Urinary bladder (tissue), 4 donors: ENCODE data around the gene MUC21. TPM values are rescaled to one million over a fixed set of nuclear protein-coding genes. Genes with fewer than 3 reads are reported as not detected.
A peak's percentile ranks its signal among the peaks of the same experiment; 100 is the strongest.
"Not testable (repeated sequence)": the region's sequence is repeated elsewhere in the genome, so short reads cannot be mapped to it uniquely, and the experiment has no call there.

Experiments used
- DNase-seq: peaks from one replicate; pipeline ENCODE4 v3.0.0-alpha.2; 2015; ENCODE audit errors: extremely low spot score
- H3K27ac ChIP-seq: one replicate; pipeline ENCODE4 v1.5.1; 2013; ENCODE audit warnings: low read depth, mild to moderate bottlenecking, moderate library complexity
- H3K36me3 ChIP-seq: one replicate; pipeline ENCODE4 v1.6.1; 2013; ENCODE audit warnings: mild to moderate bottlenecking, moderate library complexity; ENCODE audit not compliant: insufficient read depth
- H3K4me1 ChIP-seq: one replicate; pipeline ENCODE4 v1.6.1; 2013; ENCODE audit warnings: mild to moderate bottlenecking, moderate library complexity; ENCODE audit not compliant: insufficient read depth
- H3K4me3 ChIP-seq: one replicate; pipeline ENCODE4 v1.5.1; 2013; ENCODE audit warnings: low read depth, low read length
- WGBS: extraction: QIAGEN DNeasy Blood & Tissue Kit; methylation state at CpG from one replicate; pipeline ENCODE4 v1.1.7; 2013; 5-methylcytosine and 5-hydroxymethylcytosine counted together
- polyA plus RNA-seq: library from polyadenylated mRNA; stranded (reverse); fragments of 200-250 nt; gene quantifications from one replicate; pipeline ENCODE4 v1.2.3, GENCODE V29; 2013
- total RNA-seq: library from RNA; depleted of rRNA; stranded (reverse); fragments of >200 nt; gene quantifications from one replicate; pipeline ENCODE4 v1.2.3, GENCODE V29; 2014
- donor health status: healthy with polysubstance abuse.
- donor health status: healthy.

MUC21 gene
- total and polyA plus RNA-seq, 2 donors = not detected

GRCh38 chr6:30955367-30956042, 28.0 kb upstream of the MUC21 start:
- Histone ChIP-seq H3K4me1 (no peaks in the 10 kb centered on the region), H3K27ac (no peak overlapping the region), H3K4me3 (peak overlapping the region; percentile 35), H3K36me3 (no peaks in the 10 kb centered on the region)
- DNase-seq = no peak
- WGBS = 10% methylated on average over 46 of the region's 46 CpGs

GRCh38 chr6:30957716-30958115, 25.8 kb upstream of the MUC21 start:
- WGBS = 62% methylated on average over 2 of the region's 2 CpGs
- Histone ChIP-seq H3K36me3 (no peaks in the 10 kb centered on the region), H3K27ac (no peak overlapping the region), H3K4me3 (no peak overlapping the region), H3K4me1 (no peaks in the 10 kb centered on the region)
- no peak for DNase-seq

DNA sequence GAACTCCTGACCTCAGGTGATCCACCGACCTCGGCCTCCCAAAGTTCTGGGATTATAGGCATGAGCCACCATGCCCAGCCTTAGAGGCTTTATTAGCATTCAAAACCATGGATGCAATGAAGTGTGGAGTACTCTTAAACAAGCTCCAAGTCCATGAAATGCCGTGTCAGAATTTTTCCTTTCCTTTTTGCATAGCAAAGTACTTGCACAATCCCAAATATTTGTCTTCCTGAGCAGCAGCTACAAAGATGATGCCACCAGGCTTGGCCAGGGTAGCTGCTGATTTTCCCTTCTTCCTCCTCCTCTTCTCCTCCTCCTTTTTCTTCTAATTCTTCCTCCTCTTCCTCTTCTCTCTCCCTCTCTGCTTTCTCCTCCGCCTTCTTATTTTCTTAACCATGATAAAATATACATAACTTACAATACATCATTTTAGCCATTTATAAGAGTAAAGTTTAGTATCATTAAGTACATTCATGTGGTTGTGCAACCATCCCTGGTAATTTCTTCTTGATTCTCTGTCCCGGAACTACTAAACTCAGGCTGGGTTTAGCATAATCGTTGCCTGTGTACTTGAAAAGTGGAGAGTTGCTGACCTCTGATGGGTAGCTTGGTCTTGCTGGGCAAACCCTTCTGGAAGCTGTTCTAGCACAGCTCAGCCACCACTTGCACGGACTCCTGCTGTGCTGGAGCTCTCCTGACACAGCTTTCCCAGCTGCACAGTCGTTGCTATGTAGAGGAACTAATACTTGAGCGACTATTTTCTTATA, 22.4 kb upstream of the MUC21 start:
- WGBS = 78% methylated on average over 9 of the region's 9 CpGs
- H3K36me3 ChIP-seq = no peaks in the 10 kb centered on the region
- no peak for DNase-seq
- H3K27ac ChIP-seq = no peak overlapping the region
- no peak overlapping the region for H3K4me3 ChIP-seq
- H3K4me1 ChIP-seq = no peaks in the 10 kb centered on the region

DNA sequence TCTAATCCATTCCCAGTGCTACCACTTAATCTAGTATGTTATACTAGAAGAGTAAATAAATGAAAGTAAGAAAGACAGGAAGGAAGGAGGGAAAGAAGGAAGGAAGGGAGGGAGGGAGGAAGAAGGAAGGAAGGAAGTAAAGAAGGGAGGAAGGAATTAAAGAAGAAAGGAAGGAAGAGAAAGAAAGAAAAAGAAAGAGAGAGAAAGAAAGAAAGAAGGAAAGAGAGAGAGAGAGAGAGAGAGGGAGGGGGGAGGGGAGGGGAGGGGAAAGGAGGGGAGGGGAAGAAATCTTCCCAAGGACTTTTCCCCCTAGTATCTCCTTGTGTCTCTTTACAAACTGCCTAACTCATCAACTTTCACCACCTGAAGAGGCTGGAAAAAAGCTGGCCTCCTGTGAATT, 20.8 kb upstream of the MUC21 start:
- no peaks in the 10 kb centered on the region for H3K36me3 ChIP-seq
- H3K27ac ChIP-seq = no peak overlapping the region
- no peak for DNase-seq
- H3K4me1 ChIP-seq = no peaks in the 10 kb centered on the region
- no peak overlapping the region for H3K4me3 ChIP-seq

GRCh38 chr6:30963641-30964040, 19.9 kb upstream of the MUC21 start:
- 74% methylated on average over 6 of the region's 6 CpGs for WGBS
- DNase-seq = no peak
- Histone ChIP-seq H3K27ac (no peak overlapping the region), H3K4me3 (no peak overlapping the region), H3K36me3 (no peaks in the 10 kb centered on the region), H3K4me1 (no peaks in the 10 kb centered on the region)

DNA sequence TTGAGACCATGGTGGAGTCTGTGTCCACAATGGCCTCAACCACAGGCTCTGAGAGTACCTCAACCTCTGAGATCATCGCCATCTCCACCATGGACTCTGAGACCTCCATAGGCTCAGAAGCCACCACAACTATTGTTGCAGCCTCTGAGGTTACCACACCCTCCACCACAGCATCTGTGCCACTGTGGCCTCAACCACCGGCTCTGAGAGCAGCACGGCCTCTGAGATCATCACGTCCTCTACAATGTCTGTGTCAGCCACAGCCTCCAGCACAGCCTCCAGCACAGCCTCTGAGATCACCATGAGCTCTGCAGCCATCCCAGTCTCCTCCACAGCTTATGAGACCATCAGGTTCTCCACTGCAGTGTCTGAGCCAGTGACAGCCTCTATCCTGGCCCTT, 19.4 kb upstream of the MUC21 start:
- no peak for DNase-seq
- Histone ChIP-seq H3K27ac (no peak overlapping the region), H3K36me3 (no peaks in the 10 kb centered on the region), H3K4me3 (no peak overlapping the region), H3K4me1 (no peaks in the 10 kb centered on the region)
- WGBS = 83% methylated on average over 4 of the region's 4 CpGs

- no peaks in the 10 kb centered on the region for H3K36me3 ChIP-seq
- no peaks in the 10 kb centered on the region for H3K4me1 ChIP-seq
- 75% methylated on average over 5 of the region's 5 CpGs for WGBS
- DNase-seq = no peak
- H3K27ac ChIP-seq = no peak overlapping the region
- no peak overlapping the region for H3K4me3 ChIP-seq
These were observed 18.3 kb upstream of the MUC21 start for GRCh38 chr6:30965140-30965601.

- H3K4me1 ChIP-seq = no peaks in the 10 kb centered on the region
- DNase-seq = no peak
- H3K36me3 ChIP-seq = no peaks in the 10 kb centered on the region
- H3K4me3 ChIP-seq = no peak overlapping the region
- WGBS = 60% methylated on average over 3 of the region's 3 CpGs
- no peak overlapping the region for H3K27ac ChIP-seq
These were observed 17.4 kb upstream of the MUC21 start for GRCh38 chr6:30966154-30966553.

GRCh38 chr6:30969171-30969570, 14.3 kb upstream of the MUC21 start:
- DNase-seq, H3K4me3 ChIP-seq, H3K36me3 ChIP-seq, H3K4me1 ChIP-seq, H3K27ac ChIP-seq: not testable (repeated sequence)
- 93% methylated on average over 6 of the region's 6 CpGs for WGBS

- Histone ChIP-seq H3K4me1 (no peaks in the 10 kb centered on the region), H3K4me3 (no peak overlapping the region), H3K36me3 (no peaks in the 10 kb centered on the region), H3K27ac (no peak overlapping the region)
- 81% methylated on average over 5 of the region's 5 CpGs for WGBS
- no peak for DNase-seq
These were observed 12.6 kb upstream of the MUC21 start for GRCh38 chr6:30970946-30971345.

GRCh38 chr6:30972816-30973215, 10.7 kb upstream of the MUC21 start:
- Histone ChIP-seq H3K4me3 (no peak overlapping the region), H3K27ac (no peak overlapping the region), H3K36me3 (no peaks in the 10 kb centered on the region), H3K4me1 (no peaks in the 10 kb centered on the region)
- WGBS = 88% methylated on average over 4 of the region's 4 CpGs
- no peak for DNase-seq

- Histone ChIP-seq H3K36me3 (no peaks in the 10 kb centered on the region), H3K27ac (no peak overlapping the region), H3K4me1 (no peaks in the 10 kb centered on the region), H3K4me3 (no peak overlapping the region)
- no peak for DNase-seq
- 72% methylated on average over 4 of the region's 4 CpGs for WGBS
These were observed 8.8 kb upstream of the MUC21 start for GRCh38 chr6:30974490-30975252.

GRCh38 chr6:30979141-30979540, 4.4 kb upstream of the MUC21 start:
- Histone ChIP-seq H3K4me3 (no peak overlapping the region), H3K4me1 (no peaks in the 10 kb centered on the region), H3K36me3 (no peaks in the 10 kb centered on the region), H3K27ac (no peak overlapping the region)
- WGBS = 12% methylated on average over 1 of the region's 1 CpG
- peak; percentile 13 for DNase-seq

DNA sequence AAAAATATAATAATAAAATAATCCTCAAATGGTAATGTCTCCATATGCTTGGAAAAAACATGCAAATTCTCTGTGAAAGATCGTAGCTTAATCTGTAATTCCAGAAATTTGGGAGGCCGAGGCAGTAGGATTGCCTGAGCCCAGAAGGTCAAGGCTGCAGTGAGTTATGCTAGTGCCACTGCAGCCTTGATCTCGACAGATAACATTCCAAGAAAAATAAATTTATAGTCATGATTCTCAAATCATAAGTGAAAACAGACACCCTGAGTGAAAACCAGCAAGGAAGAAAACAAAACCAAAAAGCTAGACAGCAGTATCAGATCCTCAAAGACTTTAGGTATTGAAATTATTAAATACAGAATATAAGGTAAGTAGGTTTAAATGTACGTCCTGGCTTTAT, 3.8 kb upstream of the MUC21 start:
- no peaks in the 10 kb centered on the region for H3K4me1 ChIP-seq
- no peaks in the 10 kb centered on the region for H3K36me3 ChIP-seq
- no peak overlapping the region for H3K27ac ChIP-seq
- H3K4me3 ChIP-seq = no peak overlapping the region
- no peak for DNase-seq
- 47% methylated on average over 4 of the region's 4 CpGs for WGBS
